GM21737 (cell line): Measurements from ENCODE around the gene SRF.

Experiments
- ATAC-seq: cut with Tn5 transposase; IDR thresholded peaks from one replicate; pipeline ENCODE4 v1.9.1; 2021; ENCODE audit warnings: mild to moderate bottlenecking, moderate library complexity; ENCODE audit not compliant: unreplicated experiment

SRF gene

DNA sequence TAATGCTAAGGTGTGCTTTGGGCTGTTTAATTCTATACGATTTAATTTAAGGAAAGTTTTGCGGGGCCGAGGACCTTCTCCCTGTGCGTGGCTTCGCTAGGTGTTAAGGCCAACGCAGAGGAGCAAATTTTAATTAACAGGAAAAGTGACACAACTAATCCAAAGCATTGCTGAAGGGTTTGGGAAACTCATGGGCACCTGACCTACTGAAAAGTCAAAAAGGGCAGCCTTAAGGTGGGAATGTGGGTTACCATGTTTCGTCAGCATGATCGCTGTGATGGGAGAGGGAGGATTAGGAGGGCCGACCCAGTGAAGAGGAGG is 10.5 kb downstream of the SRF start:
- no peak for ATAC-seq

DNA sequence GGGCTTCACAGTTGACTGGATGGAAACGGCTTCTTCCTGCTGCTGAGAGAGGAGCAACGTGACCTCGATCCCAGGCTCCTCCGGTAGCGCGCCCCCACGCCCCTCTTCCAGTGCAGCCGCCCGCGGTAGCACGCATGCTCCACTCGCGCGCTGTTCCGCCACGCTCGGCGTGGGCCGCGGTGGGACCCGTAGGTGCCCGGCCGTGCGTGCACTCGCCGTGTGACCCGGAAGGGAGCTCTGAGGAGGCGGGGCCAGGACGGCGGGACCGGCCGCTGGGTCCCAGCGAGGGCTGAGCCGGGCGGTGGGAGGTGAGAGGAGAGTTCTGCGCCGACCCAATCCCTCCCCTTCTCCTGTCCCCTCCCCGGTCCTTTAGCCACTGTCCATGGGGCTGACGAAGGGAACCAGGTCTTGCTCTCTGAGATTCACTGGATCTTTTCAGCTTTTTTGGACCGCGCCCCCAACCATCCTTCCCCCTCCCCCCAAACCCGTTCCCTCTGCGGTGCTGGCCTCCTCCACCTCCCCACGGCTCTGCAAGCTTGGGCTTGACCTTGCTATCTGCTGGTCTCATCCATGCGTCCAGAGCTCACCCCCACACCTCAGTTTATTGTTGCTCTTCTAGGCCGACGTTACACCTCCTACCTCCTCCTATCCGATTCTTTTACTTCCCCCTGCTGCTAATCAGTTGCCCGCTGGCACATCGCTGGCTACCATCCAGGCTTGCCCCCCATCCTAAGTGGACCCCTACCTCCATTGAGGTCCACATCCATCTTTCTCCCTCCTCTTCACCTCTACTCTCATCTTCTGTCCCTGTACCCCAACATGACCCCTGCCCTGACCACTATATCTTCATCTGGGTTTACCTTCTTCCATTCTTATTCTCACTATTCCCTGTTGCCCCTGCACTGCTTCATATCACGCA is 11.1 kb downstream of the SRF start, which contains the start of gene CUL9:
Gene CUL9, plus strand, starts transcription at position 255 of the 919 bp plus-strand sequence. CDS start 2,115 bp downstream, outside the sequence.
- peak; percentile 80 for ATAC-seq

DNA sequence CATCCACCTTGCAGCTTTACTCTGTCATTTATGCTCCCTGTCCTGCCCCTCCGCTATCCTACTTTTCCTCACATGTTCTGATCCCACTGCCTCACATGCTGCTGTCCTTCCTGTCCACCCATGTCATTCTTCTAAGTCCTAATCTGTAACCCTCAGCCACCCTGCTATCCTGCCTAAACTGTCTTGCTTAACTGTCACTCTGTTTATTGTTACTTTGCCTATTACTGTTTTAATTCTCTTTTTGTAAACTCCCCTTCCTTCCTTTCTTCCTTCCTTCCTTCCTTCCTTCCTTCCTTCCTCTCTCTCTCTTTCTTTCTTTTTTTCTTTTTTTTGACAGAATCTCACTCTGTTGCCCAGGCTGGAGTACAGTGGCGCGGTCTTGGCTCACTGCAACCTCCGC is 12.4 kb downstream of the SRF start:
- ATAC-seq, result no peak

DNA sequence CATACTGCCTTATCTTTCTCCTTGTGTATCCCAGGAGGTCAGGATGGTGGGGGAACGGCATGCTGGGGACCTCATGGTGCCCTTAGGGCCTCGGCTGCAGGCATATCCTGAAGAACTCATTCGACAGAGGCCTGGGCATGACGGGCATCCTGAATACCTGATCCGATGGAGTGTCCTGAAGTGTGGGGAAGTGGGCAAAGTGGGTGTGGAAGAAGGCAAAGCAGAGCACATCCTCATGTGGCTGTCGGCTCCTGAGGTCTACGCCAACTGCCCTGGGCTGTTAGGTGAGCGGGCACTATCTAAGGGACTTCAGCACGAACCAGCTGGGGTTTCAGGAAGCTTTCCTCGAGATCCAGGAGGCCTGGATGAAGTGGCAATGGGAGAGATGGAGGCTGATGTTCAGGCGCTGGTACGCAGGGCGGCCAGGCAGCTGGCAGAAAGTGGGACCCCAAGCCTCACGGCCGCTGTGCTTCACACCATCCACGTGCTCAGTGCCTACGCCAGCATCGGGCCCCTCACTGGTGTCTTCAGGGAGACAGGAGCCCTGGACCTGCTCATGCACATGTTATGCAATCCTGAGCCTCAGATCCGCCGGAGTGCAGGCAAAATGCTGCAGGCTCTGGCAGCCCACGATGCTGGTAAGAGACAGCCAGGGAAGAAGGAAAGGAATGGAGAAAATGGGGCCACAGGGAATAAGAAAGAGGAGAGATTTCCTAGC is 13.4 kb downstream of the SRF start:
- ATAC-seq, result no peak

DNA sequence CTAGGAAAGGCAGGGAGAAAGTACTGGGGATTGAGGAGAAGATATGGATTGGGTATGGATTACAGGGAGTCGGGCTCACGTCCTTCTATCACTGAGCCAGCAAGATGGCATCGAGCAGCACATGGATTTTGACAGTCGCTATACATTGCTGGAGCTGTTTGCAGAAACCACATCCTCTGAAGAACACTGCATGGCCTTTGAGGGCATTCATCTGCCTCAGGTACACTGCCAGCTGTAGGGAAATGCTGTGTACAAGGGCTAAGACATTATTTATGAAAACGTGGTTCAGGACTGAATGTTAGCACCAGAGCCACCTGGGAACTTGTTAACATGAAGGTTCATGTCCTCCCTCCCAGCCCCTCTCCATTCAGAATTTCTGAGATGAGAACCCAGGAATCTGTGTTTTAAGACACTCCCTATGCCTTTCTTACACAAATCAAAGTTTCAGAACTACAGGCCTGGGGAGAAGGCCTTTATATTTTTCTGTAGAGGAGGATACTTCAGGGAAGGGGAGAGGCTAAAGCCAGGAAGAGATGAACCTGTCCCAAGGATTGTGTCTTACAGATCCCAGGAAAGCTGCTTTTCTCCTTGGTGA is 14.4 kb downstream of the SRF start:
- no peak for ATAC-seq

DNA sequence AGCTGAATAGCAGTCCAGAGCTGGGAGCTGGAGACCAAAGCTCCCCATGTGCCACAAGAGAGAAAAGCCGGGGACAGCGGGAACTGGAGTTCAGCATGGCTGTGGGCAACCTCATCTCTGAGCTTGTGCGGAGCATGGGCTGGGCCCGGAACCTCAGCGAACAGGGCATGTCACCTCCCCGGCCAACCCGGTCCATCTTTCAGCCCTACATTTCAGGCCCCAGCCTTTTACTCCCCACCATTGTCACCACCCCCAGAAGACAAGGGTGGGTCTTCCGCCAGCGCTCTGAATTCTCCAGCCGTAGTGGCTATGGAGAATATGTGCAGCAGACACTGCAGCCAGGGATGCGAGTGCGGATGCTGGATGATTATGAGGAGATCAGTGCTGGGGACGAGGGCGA is 14.9 kb downstream of the SRF start:
- ATAC-seq, result no peak

- ATAC-seq, result no peak
These were observed 15.6 kb downstream of the SRF start for GRCh38 chr6:43186706-43187105.

GRCh38 chr6:43187821-43188220 is 16.8 kb downstream of the SRF start:
- ATAC-seq, result no peak

GRCh38 chr6:43188426-43188825 is 17.4 kb downstream of the SRF start:
- ATAC-seq, result no peak

DNA sequence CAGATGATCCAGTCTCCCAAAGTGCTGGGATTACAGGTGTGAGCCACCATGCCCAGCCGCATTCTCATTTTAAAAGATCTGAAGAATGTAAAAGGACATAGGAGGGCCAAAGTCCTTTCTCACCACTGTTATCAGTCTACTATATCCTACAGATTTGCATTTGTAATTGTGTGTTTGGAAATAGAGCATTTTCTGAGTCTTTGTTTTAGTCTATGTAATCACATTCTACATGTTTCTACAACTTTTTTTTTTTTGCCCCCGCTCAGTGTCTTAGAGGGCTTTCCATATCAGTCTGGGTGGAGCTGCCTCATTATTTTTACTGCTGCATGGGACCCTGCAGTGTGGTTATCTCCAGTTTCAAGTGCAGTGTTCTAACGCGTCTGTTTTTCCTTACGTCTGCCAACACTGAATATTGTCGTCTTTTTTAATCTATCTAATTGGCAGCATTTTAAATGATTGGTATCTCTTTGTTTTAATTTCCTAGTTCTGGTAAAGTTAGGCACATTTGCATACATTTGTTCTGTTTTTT is 18.8 kb downstream of the SRF start:
- no peak for ATAC-seq

GRCh38 chr6:43192911-43193310 is 21.8 kb downstream of the SRF start:
- no peak for ATAC-seq

GRCh38 chr6:43193929-43194328 is 22.9 kb downstream of the SRF start:
- ATAC-seq, result no peak

DNA sequence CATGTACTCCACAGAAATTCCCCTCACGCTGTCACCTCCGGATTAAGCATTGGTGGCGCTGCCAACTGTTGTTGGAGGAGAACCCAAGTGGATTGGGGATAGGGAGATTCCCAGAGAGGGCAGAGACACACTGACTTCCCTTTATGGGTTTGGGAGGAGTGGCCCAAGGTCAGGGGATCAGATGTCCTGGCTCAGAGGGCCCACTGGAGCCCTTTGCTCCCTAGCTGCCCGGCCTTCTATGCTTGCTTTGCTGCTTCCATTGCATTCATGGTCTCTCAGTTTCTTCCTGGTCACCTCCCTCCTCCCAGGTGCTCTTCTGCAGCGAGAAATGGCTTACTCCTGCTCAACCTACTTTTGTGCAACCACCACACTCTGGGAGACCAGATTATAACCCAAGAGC is 25.3 kb downstream of the SRF start:
- ATAC-seq, result no peak

GRCh38 chr6:43199912-43200311 is 28.8 kb downstream of the SRF start:
- no peak for ATAC-seq

DNA sequence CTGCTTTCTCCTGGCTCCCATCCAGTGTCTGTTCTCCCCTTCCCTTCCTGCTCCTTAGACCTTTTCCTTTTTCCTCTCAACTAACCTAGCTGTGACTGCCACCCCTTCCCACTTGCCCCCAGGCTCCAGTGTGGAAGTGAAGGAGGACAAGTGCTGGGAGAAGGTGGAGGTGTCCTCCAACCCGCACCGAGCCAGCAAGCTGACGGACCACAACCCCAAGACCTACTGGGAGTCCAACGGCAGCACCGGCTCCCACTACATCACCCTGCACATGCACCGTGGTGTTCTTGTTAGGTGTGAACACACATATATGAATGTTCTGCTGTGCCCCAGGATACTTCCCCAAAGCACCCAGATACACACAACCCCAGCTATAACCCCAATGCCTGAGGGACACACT is 29.5 kb downstream of the SRF start:
- no peak for ATAC-seq

- ATAC-seq, result no peak
These were observed 31.4 kb downstream of the SRF start for GRCh38 chr6:43202451-43202850.

- no peak for ATAC-seq
These were observed 32.1 kb downstream of the SRF start for GRCh38 chr6:43203029-43203717.

DNA sequence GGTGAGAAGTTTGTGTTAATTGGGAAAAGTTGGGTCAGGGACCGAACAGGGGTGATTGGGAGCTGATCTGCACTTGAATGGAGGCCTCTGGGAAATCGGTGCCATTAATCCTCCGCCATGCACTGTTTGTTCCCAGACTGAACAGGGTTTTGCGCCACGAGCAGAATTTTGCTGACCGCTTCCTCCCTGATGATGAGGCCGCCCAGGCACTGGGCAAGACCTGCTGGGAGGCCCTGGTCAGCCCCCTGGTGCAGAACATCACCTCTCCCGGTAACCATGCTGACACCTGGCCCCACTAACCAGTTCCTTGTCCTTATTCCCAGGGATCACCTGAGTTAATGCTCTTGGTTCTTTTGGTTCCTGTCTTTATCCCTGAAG is 32.6 kb downstream of the SRF start:
- ATAC-seq, result no peak

GRCh38 chr6:43204271-43205105 is 33.4 kb downstream of the SRF start:
- no peak for ATAC-seq

DNA sequence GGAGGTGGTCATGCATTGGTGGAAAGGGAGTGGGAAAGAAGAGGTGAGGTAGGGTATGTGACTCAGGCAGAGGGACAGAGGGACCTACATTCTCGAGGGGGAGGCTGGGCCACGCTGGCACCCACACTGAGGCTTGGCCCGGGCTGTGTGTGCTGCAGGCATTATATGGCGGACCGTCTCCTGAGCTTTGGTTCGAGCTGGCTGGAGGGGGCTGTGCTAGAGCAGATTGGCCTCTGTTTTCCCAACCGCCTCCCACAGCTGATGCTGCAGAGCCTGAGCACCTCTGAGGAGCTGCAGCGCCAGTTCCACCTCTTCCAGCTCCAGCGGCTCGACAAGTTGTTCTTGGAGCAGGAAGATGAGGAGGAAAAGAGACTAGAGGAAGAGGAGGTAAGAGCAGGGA is 34.8 kb downstream of the SRF start:
- ATAC-seq, result no peak
